Measurements from ENCODE around the gene KRT84.

The KRT84 gene

DNA sequence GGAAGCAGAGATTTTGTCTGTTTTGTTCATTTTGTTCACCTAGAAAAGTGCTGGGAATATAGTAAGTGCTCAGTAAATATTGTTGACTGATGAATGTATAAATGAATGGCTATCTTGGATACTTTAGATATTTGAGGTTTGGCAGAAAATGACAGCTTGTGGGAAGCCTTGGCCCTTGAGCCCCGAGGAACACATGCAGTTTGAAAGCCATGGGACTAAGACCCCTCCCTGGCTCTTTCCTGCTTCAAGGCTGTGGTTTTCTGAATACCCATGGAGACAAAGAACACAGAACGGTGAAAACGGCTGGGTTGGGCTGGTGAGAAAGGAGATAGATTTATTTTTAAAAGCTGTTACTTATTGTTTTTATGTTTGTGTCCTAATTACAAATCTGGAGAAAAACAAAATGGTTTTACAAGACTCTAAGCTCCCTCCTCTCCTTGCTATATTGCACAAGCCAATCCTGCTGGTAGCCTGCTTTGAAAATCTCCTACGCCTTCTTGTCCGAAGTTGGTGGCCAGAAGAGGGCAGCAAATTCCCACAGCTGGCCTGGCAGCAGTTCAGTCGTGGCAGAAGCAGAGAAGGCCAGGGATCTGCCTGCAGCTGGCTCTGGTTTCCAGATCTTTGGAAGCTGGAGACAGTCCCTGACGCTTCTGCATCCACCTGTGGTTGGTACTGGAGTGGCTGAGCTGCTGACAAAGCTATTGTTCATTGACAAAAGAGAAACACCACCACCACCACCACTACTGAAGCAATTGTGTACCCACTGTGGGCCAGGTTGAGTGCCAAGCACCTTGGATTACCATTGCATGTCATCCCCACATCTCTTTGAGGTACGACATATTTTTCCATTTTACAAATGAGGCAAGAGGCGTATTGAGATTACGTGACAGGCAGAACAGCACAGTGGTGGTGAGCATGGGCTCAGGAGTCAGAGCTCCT, 13.0 kb downstream of the KRT84 start:
- TF ChIP-seq TAF1 (IDR thresholded peaks at IDR 0.05; ENCODE audit: borderline replicate concordance, insufficient read depth, low read length) (no peak), POLR2AphosphoS5 (IDR thresholded peaks at IDR 0.05; ENCODE audit: low read depth, low read length) (no peak), FOXP2 (optimal IDR thresholded peaks at IDR 0.05; ENCODE audit: borderline replicate concordance, extremely low read depth, extremely low read length, insufficient read depth) (no peak), SIN3A (IDR thresholded peaks at IDR 0.05; ENCODE audit: borderline replicate concordance, insufficient read depth, low read length) (no peak)
- TF ChIP-seq, protein P1, sequence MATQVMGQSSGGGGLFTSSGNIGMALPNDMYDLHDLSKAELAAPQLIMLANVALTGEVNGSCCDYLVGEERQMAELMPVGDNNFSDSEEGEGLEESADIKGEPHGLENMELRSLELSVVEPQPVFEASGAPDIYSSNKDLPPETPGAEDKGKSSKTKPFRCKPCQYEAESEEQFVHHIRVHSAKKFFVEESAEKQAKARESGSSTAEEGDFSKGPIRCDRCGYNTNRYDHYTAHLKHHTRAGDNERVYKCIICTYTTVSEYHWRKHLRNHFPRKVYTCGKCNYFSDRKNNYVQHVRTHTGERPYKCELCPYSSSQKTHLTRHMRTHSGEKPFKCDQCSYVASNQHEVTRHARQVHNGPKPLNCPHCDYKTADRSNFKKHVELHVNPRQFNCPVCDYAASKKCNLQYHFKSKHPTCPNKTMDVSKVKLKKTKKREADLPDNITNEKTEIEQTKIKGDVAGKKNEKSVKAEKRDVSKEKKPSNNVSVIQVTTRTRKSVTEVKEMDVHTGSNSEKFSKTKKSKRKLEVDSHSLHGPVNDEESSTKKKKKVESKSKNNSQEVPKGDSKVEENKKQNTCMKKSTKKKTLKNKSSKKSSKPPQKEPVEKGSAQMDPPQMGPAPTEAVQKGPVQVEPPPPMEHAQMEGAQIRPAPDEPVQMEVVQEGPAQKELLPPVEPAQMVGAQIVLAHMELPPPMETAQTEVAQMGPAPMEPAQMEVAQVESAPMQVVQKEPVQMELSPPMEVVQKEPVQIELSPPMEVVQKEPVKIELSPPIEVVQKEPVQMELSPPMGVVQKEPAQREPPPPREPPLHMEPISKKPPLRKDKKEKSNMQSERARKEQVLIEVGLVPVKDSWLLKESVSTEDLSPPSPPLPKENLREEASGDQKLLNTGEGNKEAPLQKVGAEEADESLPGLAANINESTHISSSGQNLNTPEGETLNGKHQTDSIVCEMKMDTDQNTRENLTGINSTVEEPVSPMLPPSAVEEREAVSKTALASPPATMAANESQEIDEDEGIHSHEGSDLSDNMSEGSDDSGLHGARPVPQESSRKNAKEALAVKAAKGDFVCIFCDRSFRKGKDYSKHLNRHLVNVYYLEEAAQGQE (IDR thresholded peaks at IDR 0.05; ENCODE audit: insufficient read depth in 1 of 2, low read depth in 2 of 2, low read length in 2 of 2), result no peak

DNA sequence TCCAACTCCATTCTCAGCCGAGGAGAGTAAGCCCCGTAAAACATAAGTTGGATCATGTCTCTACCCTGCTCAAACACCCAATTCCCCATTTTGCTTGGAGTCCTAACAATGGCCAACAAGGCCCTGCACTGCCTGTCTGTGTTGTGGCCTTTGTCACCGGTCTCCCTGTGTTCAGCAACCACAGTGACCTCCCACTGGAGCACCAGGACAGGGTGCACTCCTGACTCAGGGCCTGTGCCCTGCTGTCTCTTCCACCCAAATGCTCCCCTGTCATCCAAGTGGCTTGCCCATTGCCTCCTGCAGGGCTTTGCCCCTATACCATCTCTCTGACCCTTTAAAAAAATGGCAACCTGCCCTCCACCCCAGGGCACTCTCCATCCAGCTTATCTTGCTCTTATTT, 13.7 kb downstream of the KRT84 start:
- TF ChIP-seq FOXP2 (optimal IDR thresholded peaks at IDR 0.05; ENCODE audit: borderline replicate concordance, extremely low read depth, extremely low read length, insufficient read depth), result no peak
- TF ChIP-seq POLR2AphosphoS5 (IDR thresholded peaks at IDR 0.05; ENCODE audit: low read depth, low read length), result no peak
- TF ChIP-seq, protein P1 (IDR thresholded peaks at IDR 0.05; ENCODE audit: insufficient read depth in 1 of 2, low read depth in 2 of 2, low read length in 2 of 2), result no peak
- no peak for TF ChIP-seq TAF1 (IDR thresholded peaks at IDR 0.05; ENCODE audit: borderline replicate concordance, insufficient read depth, low read length)
- TF ChIP-seq SIN3A (IDR thresholded peaks at IDR 0.05; ENCODE audit: borderline replicate concordance, insufficient read depth, low read length), result no peak

DNA sequence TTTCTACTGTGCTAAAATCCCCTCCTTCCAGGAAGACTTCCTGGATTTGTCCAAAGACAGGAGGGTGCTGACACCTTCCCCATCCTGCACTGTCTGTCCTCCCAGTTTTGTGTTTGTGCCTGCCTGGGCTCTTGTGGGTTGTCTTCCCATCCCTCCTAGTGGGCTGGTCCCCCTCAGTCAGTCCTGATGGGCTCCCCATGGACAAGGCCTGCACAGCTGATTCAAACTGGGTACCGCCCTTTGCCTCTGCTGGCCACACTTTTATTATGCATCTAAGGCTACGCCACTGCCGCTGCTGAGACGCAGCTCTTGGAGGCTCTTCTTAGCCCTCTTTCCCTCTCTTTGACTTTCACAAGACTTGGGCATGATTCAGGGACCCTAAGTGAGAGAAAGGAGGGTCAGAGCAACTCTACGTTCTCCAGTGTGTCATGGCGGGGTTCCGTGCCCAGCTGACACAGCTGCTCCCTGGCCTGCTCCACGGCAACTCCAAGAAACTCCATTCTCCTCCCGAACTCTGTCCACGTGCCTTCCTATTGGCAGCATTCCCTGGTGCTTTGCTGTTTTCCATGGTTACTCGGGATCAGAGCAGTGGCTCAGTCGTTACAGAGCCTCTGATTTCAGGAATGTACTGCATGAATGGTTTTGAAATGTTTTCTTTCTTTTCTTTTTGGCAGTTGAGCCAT, 14.4 kb downstream of the KRT84 start:
- TF ChIP-seq, protein P1 (IDR thresholded peaks at IDR 0.05; ENCODE audit: insufficient read depth in 1 of 2, low read depth in 2 of 2, low read length in 2 of 2), result no peak
- TF ChIP-seq SIN3A (IDR thresholded peaks at IDR 0.05; ENCODE audit: borderline replicate concordance, insufficient read depth, low read length) (no peak), FOXP2 (optimal IDR thresholded peaks at IDR 0.05; ENCODE audit: borderline replicate concordance, extremely low read depth, extremely low read length, insufficient read depth) (no peak)

DNA sequence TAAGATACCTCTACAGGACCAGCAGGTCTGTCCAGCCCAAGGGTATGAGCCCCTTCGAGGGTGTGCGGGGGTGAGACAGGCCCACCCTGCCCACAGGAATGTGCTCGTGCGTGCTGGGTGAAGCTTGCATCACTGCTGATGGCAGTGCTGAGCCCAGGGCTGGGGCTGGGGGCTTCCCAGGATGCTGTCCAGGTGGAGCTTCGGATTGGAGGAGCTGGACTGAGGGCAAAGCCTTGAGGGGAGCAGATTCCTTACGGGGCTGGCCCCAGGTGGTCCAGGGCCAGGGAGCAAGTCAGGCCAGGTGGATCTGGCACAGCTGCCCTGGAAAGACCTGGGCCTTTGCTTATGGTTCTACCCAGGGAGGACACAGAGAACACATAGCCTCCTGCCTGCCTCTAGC, 15.6 kb downstream of the KRT84 start:
- TF ChIP-seq, protein P1 (IDR thresholded peaks at IDR 0.05; ENCODE audit: insufficient read depth in 1 of 2, low read depth in 2 of 2, low read length in 2 of 2), result no peak
- no peak for TF ChIP-seq POLR2AphosphoS5 (IDR thresholded peaks at IDR 0.05; ENCODE audit: low read depth, low read length)
- TF ChIP-seq TAF1 (IDR thresholded peaks at IDR 0.05; ENCODE audit: borderline replicate concordance, insufficient read depth, low read length), result no peak
- TF ChIP-seq SIN3A (IDR thresholded peaks at IDR 0.05; ENCODE audit: borderline replicate concordance, insufficient read depth, low read length), result no peak

Data from PFSK-1 (cell line).